NCI-H2081 (cell line): ENCODE data around the gene EPSTI1.
"Not testable (repeated sequence)": the region's sequence is repeated elsewhere in the genome, so short reads cannot be mapped to it uniquely, and the experiment has no call there.

Experiments used
- DNase-seq, 2 experiments: peaks; one replicate each; lab custom pipeline; 2025; lab: John Stamatoyannopoulos, UW

Gene EPSTI1, protein sequence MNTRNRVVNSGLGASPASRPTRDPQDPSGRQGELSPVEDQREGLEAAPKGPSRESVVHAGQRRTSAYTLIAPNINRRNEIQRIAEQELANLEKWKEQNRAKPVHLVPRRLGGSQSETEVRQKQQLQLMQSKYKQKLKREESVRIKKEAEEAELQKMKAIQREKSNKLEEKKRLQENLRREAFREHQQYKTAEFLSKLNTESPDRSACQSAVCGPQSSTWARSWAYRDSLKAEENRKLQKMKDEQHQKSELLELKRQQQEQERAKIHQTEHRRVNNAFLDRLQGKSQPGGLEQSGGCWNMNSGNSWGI

DNA sequence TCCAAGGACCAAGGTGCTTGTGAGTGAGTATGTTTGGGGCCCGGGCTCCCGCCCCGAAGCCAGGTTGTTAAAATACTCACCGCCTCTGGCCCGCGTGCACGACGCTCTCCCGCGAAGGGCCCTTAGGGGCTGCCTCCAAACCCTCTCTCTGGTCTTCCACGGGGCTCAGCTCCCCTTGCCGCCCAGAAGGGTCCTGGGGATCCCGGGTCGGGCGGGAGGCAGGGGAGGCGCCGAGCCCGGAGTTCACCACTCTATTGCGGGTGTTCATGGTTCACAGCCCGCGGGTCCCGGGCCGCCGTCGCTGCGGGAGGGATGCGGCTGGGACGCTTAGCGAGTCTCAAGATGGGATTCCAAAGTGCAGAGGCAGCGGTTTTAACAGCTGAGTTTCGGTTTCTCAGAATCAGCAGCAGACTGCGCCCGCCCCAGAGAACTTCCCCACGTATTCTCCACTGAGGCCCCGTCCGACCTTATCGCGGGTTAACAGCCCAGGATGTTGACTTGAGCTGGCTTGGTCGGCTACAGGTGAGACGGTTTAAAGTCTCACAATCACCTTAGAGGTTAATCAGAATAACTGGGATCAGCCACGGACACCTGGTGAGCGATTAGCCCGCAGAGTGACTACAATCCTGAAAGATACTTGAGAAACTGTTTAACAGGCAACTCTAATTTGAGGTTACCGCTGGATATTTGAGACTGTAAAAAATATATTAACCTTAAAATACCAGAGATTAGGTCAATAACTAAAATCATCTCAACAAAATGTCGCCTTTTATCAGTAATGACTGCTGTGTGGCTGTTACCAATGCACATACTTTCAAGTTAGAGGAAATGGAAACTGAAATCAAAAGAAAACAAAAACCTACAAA, at the start of gene EPSTI1:
Gene EPSTI1, minus strand, starts transcription at position 344 of the 866 bp plus-strand sequence. Its CDS starts 76 bp downstream, at position 268.
- no peak for DNase-seq

DNA sequence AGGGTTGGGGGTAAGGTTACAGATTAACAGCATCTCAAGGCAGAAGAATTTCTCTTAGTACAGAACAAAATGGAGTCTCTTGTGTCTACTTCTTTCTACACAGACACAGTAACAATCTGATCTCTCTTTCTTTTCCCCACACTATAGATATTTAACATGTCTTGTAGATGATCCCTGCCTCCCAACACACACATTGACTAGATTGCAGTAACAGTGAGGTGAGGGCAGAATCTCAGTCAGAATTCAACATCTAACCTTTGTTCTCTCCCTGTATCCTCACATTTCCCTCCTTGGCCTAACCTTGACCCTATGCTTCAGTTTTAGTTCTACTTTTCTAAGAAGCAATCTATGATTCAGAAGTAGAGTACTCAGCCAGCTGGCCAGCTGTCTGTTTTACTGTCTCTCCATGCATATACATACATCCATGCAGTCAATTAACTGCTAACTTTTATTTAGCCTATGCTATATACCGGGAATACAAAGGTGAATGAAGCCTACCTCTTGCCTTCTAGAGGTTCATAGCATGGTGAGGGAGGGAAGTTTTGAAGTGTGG, 49.4 kb upstream of the EPSTI1 start:
- no peak for DNase-seq

DNA sequence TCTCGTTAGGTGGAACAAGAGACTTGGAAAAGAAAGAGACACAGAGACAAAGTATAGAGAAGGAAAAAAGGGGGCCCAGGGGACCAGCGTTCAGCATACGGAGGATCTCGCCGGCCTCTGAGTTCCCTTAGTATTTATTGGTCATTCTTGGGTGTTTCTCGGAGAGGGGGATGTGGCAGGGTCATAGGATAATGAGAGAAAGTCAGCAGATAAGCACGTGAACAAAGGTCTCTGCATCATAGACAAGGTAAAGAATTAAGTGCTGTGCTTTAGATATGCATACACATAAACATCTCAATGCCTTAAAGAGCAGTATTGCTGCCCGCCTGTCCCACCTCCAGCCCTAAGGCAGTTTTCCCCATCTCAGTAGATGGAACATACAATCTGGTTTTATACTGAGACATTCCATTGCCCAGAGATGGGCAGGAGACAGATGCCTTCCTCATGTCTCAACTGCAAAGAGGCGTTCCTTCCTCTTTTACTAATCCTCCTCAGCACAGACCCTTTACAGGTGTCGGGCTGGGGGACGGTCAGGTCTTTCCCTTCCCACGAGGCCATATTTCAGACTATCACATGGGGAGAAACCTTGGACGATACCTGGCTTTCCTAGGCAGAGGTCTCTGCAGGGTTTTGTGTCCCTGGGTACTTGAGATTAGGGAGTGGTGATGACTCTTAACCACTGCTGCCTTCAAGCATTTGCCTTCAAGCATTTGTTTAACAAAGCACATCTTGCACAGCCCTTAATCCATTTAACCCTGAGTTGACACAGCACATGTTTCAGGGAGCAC, 48.7 kb upstream of the EPSTI1 start:
- not testable (repeated sequence) for DNase-seq

DNA sequence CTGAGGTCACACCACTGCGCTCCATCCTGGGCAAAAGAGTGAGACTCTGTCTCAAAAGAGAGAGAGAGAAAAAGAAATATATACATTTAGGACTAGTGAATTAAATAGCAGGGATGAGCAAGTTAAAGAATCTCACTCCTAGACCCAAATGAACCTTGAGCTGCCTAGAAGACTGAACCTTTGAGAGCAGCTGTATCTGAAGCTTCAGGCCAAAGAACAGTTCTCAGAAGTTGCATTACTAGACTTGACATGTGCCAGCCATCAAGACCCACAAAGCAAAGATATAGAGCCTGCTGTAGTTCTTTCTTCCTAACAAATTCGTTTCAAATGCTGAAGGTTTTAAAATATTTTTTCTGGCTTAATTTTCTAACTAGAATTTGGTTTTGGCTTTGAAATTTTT, 47.9 kb upstream of the EPSTI1 start:
- DNase-seq: no peak

DNA sequence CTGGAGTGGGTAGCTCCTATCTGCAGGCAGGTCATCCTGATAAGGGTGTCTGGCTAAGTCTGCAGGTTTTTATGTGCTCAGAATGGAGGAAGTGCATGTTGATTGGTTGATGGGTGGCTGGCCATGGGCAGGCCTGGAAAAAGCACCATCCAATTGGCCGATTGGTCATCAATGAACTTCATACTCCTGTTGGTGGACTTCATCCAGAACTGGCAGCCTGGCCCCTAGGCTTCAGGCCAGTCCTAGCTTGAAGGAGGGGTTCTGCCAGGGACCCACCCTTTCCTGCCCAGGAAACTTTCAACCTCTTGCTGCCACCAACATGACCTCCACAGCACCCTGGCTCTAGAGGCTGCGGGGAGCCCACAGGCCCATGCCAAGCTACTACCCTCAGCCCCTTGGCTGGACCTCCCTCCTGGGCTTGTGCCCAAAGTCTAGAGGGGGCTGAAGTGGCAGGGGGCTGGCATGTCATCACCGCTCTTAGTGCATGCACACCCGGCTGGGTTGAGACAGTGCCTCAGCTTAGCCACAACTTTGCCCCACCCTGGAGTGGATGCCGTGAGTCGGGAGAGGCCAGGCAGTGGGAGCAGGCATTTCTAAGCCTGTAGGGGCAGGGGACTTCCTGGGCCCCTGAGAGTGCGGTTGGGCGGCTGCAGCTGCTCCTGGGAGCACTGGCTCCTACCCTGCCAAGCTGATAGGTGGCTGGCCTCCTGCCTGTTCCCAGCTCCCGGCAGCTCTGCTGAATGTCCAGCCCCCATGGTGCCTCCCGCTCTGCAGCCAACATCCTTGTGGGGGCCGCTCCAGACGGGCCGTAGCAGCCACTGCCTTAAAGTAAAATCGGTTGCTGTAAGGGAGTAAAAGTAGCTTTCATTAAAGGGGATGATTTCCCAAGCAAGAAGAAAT, 44.6 kb upstream of the EPSTI1 start:
- no peak for DNase-seq

DNA sequence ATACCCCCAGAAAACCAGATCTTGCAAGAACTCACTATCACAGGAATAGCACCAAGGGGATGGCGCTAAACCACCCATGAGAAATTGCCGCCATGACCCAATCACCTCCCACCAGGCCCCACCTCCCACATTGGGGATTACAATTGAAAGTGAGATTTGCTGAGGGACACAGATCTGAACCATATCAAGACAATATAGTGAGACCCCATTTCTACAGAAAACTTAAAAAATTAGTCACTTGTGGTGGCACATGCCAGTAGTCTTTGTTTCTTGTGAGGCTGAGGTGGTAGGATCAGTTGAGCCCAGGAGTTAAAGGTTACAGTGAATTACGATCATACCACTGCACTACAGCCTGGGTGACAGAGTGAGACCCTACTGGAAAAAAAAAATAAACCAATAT, 41.0 kb upstream of the EPSTI1 start:
- DNase-seq: no peak

DNA sequence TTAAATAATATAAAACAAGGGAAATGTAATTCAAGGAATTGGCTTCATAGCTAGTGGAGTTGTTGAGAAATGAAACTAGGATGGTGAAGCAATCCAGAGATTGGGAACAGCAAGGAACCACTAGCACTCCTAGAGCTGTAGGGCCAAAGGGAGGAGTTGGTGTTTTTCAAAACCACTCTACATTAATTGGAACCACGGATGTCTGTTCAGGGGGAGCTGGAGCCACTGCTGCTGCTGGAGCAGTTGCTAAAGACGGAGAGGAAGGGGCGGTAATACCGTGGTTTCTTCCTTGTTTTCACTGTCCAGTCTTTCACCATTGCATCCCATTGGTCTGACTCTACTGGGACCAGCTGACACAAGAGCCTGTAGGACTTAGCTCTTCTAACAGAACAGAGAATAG, 39.8 kb upstream of the EPSTI1 start:
- DNase-seq: no peak

DNA sequence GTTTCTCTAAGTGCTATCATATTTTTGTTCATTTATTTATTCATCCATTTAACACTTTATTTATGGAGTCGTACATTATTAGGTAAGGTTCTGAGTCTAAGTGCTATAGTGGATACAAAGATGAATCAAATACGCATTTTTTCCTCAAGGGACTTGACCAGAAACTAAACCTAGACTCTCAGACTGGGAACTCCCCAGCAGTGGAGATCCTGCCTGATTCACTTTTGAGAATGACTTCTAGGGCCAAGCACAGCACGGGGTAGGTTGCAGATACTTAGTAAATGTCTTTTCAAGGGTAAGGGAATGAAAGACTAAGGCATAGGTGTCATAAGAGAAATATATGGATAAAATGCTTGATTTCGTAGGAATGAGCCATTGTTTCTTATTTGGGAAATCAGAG, 38.5 kb upstream of the EPSTI1 start:
- no peak for DNase-seq

DNA sequence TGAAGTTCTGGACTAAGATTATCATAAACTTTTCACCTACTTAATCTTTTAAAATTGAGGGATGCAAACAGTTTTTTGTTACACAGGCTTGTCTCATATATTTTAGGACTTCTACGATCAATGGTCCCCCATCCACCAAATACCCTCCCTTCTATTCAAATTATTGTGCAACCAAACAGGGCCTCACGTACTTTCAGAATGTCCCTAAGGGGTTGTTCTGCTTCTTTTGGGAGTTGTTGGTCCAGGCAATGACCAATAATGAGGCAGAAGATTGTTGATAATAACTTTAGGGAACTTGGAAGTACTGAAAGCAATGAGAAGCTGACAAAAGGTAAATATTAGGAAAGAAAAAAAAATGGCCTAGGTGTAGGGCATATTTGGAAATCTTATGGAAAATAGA, 34.2 kb upstream of the EPSTI1 start:
- DNase-seq: no peak

DNA sequence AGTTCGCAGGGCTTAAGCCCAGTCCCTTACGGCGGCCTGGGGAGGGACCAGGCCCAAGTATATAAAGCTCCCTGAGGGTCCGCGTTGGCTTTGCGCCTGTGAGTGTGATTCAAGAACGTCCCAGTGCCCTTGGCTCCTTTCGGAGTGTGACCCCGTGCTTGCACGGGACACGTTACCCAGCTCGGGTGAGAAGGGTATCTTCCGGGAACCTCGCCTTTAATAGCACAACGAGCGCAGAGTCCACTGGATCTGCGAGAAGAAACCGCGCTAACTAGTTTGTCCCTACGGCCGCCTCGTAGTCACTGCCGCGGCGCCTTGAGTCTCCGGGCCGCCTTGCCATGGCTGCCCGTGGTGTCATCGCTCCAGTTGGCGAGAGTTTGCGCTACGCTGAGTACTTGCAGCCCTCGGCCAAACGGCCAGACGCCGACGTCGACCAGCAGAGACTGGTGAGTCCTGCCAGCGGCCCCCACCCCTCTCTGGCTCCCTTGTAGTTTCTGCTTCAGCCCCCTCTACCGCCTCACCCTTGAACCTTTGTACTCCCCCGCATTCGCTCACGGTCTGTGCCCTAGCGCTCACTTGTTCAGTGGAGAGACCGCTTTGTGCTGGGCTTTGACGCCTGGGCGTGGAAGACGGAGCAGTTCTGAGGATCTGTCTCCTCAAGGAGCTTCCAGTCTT, 31.4 kb upstream of the EPSTI1 start, which contains the start of gene DNAJC15:
Gene DNAJC15, plus strand, starts transcription at position 298 of the 675 bp plus-strand sequence. Its CDS starts 41 bp downstream, at position 339.
- no peak for DNase-seq

DNA sequence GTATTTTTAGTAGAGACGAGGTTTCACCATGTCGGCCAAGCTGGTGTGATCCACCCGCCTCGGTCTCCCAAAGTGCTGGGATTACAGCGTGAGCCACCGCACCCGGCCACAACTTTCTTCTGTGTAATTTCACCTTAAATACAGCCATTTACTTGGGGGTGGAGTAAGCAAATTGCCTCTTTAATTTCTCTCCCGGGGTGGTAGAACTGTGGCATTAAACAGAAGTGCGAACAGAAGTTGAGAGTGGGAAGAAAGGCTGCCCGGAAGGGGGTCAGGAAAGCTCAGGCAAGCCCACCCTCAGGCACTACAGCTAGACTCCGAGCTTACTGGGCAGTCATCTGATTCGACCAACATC, 30.9 kb upstream of the EPSTI1 start:
- DNase-seq: no peak

DNA sequence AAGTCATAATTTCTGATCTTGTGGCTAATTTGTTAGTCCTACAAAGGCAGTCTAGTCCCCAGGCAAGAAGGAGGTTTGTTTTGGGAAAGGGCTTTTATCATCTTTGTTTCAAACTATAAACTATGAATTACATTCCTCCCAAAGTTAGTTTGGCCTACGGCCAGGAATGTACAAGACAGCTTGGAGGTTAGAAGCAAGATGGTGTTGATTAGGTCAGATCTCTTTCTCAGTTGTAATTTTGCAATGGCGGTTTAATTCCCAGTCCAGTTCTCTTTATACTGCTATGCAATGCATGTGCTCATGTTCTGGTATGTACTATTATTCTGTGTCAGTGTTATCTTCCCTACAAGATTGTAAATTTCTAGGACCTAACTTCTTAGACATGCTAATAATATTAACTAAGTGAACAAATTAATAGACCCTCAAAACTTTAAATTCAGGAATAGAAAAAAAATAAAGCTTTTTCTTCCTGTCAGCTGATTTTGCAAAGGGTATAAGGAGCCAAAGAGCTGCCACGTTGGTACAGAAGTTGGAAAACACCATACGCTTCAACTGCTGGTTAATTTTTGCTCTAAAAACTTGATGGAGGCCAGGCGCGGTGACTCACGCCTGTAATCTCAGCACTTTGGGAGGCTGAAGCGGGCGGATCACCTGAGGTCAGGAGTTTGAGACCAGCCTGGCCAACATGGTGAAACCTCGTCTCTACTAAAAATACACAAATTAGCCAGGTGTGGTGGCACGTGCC, 30.1 kb upstream of the EPSTI1 start:
- no peak for DNase-seq

DNA sequence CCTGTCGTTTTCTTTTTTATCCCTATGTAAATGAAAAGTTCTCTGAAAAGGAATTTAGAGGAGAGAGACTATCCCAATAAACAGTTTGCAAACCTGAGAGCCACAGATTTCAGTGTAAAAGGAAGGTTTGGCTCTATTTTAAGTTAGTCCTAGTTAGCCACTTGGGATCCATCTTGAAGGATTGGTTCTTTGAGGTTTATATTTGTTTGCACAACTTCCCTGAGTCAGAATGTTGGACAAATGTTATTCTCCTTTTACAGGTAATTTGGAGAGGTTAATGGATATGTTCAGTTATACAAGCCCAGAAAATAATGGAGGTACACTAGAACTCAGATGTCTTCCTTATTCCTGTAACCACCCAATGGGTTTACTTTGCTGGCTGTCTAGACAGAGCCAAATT, 28.8 kb upstream of the EPSTI1 start:
- DNase-seq: no peak

DNA sequence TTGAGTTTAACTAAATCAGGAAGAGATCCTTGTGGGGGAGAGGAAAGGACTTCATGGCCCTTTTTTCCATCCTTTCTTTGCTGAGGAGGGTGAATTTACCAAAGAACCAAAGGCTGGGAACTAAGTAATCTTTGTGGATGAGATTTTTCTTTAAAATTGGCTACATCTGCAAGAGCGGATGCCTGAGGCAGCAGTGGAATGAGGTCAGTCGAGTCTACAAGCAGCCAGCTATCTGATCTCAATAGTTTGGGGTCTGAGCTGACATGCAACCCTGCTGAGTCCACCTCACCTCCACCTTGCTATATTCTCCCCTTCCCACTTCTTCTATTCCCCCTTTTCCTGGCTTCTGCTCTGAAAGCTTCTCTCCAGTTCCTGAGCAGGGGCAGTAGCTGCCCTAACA, 27.8 kb upstream of the EPSTI1 start:
- no peak for DNase-seq

DNA sequence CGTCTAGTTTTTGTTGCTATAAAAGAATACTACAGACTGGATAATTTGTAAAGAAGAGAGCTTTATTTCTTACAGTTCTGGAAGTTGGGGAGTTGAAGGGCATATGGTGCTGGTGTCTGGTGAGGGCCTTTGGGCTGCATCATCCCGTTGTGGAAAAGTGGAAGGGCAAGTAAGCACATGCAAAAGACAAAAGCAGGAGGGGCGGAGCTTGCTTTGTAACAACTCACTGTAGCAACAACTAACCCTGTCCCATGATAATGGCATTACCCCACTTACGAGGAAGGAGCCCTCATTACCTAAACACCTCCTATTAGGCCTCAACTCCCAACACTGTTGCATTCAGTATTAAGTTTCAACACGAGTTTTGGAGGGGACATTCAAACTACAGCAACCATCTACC, 24.2 kb upstream of the EPSTI1 start:
- DNase-seq: no peak

DNA sequence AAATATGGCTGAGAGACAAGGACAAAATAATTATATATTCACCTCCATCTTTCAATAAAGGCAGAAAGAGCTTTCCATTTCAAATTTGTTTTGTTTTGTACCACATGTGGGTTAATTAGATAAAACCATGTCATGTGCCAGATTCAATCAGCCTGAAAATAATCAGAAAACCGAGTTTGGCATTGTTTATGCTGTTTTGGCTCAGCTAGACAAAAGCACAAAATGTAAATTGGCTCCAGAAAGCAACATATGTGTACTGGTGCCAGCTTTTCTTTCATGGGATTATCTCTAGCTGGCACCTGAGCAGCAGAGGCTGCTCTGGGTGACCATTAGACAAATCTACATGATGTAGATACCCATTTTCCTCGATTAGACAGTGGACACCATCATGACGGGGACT, 22.1 kb upstream of the EPSTI1 start:
- DNase-seq: no peak

DNA sequence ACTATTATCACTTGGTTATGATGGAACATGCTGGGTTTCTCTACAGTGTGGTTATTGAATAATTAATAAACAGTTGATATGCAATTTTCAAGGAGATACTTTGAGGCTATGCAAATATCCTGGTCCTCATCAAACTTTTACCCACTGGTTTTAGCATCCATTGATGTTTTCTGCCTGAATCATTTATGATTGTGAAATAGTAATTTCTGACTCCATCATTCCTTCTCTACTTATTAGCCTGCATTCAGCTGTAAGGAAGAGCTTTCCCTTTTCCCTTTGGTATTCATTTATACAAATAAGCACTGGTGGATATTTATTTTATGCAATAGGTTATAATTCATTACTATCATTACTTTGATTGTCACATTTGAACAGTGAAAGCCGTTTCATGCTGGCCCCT, 17.5 kb upstream of the EPSTI1 start:
- DNase-seq: no peak

DNA sequence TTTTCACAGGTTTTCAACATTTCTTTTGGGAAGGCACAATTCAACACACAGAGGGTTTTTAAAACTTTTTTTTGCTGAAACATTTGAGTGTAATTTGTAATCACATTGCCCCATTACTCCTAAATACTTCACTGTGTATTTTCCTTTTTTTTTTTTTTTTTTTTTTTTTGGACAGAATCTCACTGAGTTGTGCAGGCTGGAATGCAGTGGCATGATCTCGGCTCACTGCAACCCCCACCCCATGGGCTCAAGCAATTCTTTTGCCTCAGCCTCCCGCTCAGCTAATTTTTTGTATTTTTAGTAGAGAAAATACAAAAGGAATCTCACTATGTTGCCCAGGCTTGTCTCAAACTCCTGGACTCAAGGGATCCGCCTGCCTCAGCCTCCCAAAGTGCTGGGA, 16.6 kb upstream of the EPSTI1 start:
- no peak for DNase-seq

DNA sequence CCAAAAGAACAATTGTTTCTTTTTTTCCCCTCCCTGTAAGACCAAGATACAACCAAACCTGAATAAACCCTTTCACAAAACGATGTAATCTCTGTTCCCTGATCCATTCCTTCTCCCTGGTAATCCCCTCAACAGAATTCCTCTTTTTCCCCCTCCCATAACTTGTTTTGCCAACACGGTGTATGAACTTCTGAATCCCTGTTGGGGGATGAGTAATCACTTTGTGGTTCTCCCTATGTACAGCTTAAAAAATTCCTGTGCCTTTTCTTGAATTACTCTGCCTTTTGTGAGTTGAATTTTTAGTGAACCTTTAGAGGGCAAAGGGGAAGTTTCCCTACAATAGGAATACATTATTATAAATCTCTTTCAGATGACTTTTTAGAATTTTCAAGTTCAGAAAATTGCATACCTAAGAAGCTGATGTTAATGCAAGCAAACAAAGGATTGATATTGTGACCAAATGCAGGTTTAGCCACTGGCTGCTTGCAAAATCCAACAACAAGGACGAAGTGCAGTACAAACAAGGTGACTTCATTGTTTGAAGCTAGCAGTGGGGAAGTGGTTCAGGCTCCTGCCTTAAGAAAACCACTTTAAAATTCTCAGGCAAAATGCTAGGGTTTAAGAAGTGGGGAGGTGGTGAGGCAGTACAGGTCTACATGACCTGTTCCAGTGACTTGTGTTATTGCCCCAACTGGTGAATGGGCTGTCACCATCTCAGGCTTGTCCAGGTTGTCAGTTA, 15.0 kb upstream of the EPSTI1 start:
- DNase-seq: no peak
